HCT116 (cell line): ENCODE data around the gene AOC1. TPM values are rescaled to one million over a fixed set of nuclear protein-coding genes. Genes with fewer than 3 reads are reported as not detected.
"Not testable (repeated sequence)": the region's sequence is repeated elsewhere in the genome, so short reads cannot be mapped to it uniquely, and the experiment has no call there.

ENCODE experiments used
- ATAC-seq: fragments of 200-7000 bp; cut with Tn5 transposase; 2 replicates; pipeline ENCODE4 v1.9.1; 2020; ENCODE audit warnings: mild to moderate bottlenecking, moderate library complexity
- BruUV-seq: library from RNA; stranded (reverse); fragments of 400-500 nt; replicated peaks from 2 replicates; lab custom pipeline; 2021; lab: Mats Ljungman, UMichigan
- CTCF ChIA-PET: fragments of 300-600 bp; sonication (Branson Sonifier 250); formaldehyde crosslinking; loops from one replicate; lab custom pipeline; 2021; ENCODE audit warnings: antibody characterized with exemption; lab: Charles Lee
- POLR2A ChIA-PET: fragments of 300-600, 350-600 bp; sonication (Branson Sonifier 250); formaldehyde crosslinking; loops from one replicate; lab custom pipeline; 2021; ENCODE audit warnings: antibody characterized with exemption; lab: Charles Lee
- RAD21 ChIA-PET, 2 experiments: fragments of 300-600 bp; sonication (Branson Sonifier 250); formaldehyde crosslinking; loops; one replicate each; lab custom pipeline; 2023; ENCODE audit warnings: low total read pairs in 2 of 2; ENCODE audit not compliant: uncharacterized antibody in 2 of 2, unreplicated experiment in 2 of 2, low non-redundant PET in 1 of 2; lab: Charles Lee
- DNase-seq: peaks from one replicate; pipeline ENCODE4 v3.0.0-alpha.2; 2010; ENCODE audit warnings: low read depth, low spot score
- H2AFZ ChIP-seq: fragments of 200-600 bp; shearing (Covaris generic), sonication (generic); 2 replicates; pipeline ENCODE4 v1.6.1; 2017; ENCODE audit warnings: low read depth, mixed run types, mixed read lengths, antibody characterized with exemption, low read length; ENCODE audit not compliant: poor library complexity, severe bottlenecking
- H3K27ac ChIP-seq: 2 replicates; pipeline ENCODE4 v1.5.1; 2012; ENCODE audit warnings: low read depth, low read length
- H3K27me3 ChIP-seq: fragments of 200-600 bp; sonication (generic); 2 replicates; pipeline ENCODE4 v1.6.1; 2016; ENCODE audit warnings: mixed run types, low read length, mixed read lengths; ENCODE audit not compliant: insufficient read depth
- H3K36me3 ChIP-seq, 2 experiments: fragments of 200-500 bp in 1 of 2; fragments of 200-600 bp in 1 of 2; sonication (Bioruptor generic) in 1 of 2; sonication (generic) in 1 of 2; 2 replicates each; pipeline versions ENCODE4 v1.5.1 to v1.6.1; 2014 to 2016; ENCODE audit warnings: low read length in 2 of 2, inconsistent platforms in 1 of 2, mixed read lengths in 1 of 2, mixed run types in 1 of 2; ENCODE audit not compliant: insufficient read depth in 2 of 2, control insufficient read depth in 1 of 2
- H3K4me1 ChIP-seq, 2 experiments: fragments of 200-600 bp in 1 of 2; sonication (generic) in 1 of 2; 2 replicates each; pipeline versions ENCODE4 v1.5.1 to v1.6.1; 2012 to 2017; ENCODE audit warnings: low read length in 2 of 2, inconsistent platforms in 1 of 2, mild to moderate bottlenecking in 1 of 2, mixed read lengths in 1 of 2, mixed run types in 1 of 2, moderate library complexity in 1 of 2; ENCODE audit not compliant: insufficient read depth in 2 of 2, control insufficient read depth in 1 of 2
- H3K4me2 ChIP-seq: fragments of 200-600 bp; sonication (generic); 2 replicates; pipeline ENCODE4 v1.6.1; 2017; ENCODE audit warnings: mixed run types, low read length, mixed read lengths
- H3K4me3 ChIP-seq, 2 experiments: fragments of 200-600 bp in 1 of 2; sonication (generic) in 1 of 2; replicated peaks in 1 of 2; 2 replicates each; pipeline ENCODE4 v1.5.1; 2011 to 2016; ENCODE audit warnings: low read length in 2 of 2, control low read depth in 1 of 2, low read depth in 1 of 2, mild to moderate bottlenecking in 1 of 2, mixed read lengths in 1 of 2, mixed run types in 1 of 2
- H3K79me2 ChIP-seq: fragments of 200-600 bp; sonication (generic); 2 replicates; pipeline ENCODE4 v1.6.1; 2017; ENCODE audit warnings: mild to moderate bottlenecking, mixed run types, low read length, moderate library complexity, mixed read lengths; ENCODE audit not compliant: insufficient read depth
- H3K9ac ChIP-seq: fragments of 200-600 bp; sonication (generic); 2 replicates; pipeline ENCODE4 v1.6.1; 2016; ENCODE audit warnings: low read length, mixed read lengths
- H3K9me2 ChIP-seq: fragments of 200-600 bp; sonication (generic), shearing (Covaris generic); 2 replicates; pipeline ENCODE4 v1.6.1; 2017; ENCODE audit warnings: mixed run types, mild to moderate bottlenecking, moderate library complexity; ENCODE audit not compliant: insufficient read depth
- H3K9me3 ChIP-seq, 2 experiments: fragments of 200-500 bp in 1 of 2; fragments of 200-600 bp in 1 of 2; sonication (Bioruptor generic) in 1 of 2; sonication (generic) in 1 of 2; 2 replicates each; pipeline ENCODE4 v1.6.1; 2014 to 2017; ENCODE audit warnings: low read length in 2 of 2, mixed read lengths in 2 of 2, inconsistent platforms in 1 of 2, low read depth in 1 of 2, mild to moderate bottlenecking in 1 of 2, mixed run types in 1 of 2, moderate library complexity in 1 of 2; ENCODE audit not compliant: control insufficient read depth in 1 of 2, insufficient read depth in 1 of 2
- H4K20me1 ChIP-seq: fragments of 200-600 bp; sonication (generic), shearing (Covaris generic); 2 replicates; pipeline ENCODE4 v1.6.1; 2017; ENCODE audit warnings: mixed run types, mild to moderate bottlenecking, moderate library complexity; ENCODE audit not compliant: insufficient read depth
- CTCF ChIP-seq, 3 experiments: fragments of 200-600 bp in 1 of 3; sonication (generic) in 1 of 3; IDR thresholded peaks in 2 of 3; conservative IDR thresholded peaks in 1 of 3; 2 replicates each; pipeline ENCODE4 v1.5.1; 2012 to 2017; ENCODE audit warnings: low read depth in 2 of 3, low read length in 2 of 3, antibody characterized with exemption in 1 of 3, borderline replicate concordance in 1 of 3, control low read depth in 1 of 3, mild to moderate bottlenecking in 1 of 3, mixed read lengths in 1 of 3, mixed run types in 1 of 3, moderate library complexity in 1 of 3; ENCODE audit not compliant: insufficient read depth in 1 of 3
- ELF1 ChIP-seq: IDR thresholded peaks from 2 replicates; pipeline ENCODE4 v1.6.1; 2012; ENCODE audit warnings: low read depth, borderline replicate concordance
- FOSL1 ChIP-seq: IDR thresholded peaks from 2 replicates; pipeline ENCODE4 v1.6.1; 2012; ENCODE audit warnings: low read depth
- JUND ChIP-seq: IDR thresholded peaks from 2 replicates; pipeline ENCODE4 v1.6.1; 2012
- POLR2A ChIP-seq: IDR thresholded peaks from 2 replicates; pipeline ENCODE4 v1.7.0; 2011; ENCODE audit warnings: borderline replicate concordance; ENCODE audit not compliant: insufficient read depth, insufficient read length; ENCODE audit errors: extremely low read depth
- POLR2AphosphoS5 ChIP-seq: IDR thresholded peaks from 2 replicates; pipeline ENCODE4 v1.6.1; 2011; ENCODE audit warnings: mild to moderate bottlenecking, low read depth, low read length, moderate library complexity
- RAD21 ChIP-seq: IDR thresholded peaks from 2 replicates; pipeline ENCODE4 v1.6.1; 2012; ENCODE audit warnings: low read depth, mild to moderate bottlenecking
- intact Hi-C: fragments of 100-400 bp; cut with micrococcal nuclease; formaldehyde crosslinking; loops from 2 replicates; pipeline ENCODE4 v1.10.0; 2022
- total RNA-seq: library from RNA; stranded (reverse); gene quantifications from one replicate; pipeline ENCODE4 v1.2.1, GENCODE V29; 2021; ENCODE audit not compliant: unreplicated experiment

The AOC1 gene
- total RNA-seq, 1 experiment from 2014 or later, result 0.37 TPM

GRCh38 chr7:150806863-150807262, 45.5 kb upstream of the AOC1 start:
- Histone ChIP-seq H3K9me2 (no peaks in the 10 kb centered on the region), H3K36me3 (no peaks in the 10 kb centered on the region), H3K79me2 (no peaks in the 10 kb centered on the region), H3K9ac (no peak overlapping the region), H3K4me2 (no peak overlapping the region), H3K27me3 (no peaks in the 10 kb centered on the region), H3K4me1 (no peaks in the 10 kb centered on the region), H3K9me3 (no peaks in the 10 kb centered on the region)
- intact Hi-C loops, result no loop called here
- no peak for DNase-seq
- POLR2A ChIA-PET, result no interaction called here
- BruUV-seq, result no TSS peak
- RAD21 ChIA-PET, result no interaction called here
- ATAC-seq, result peak; percentile 78
- CTCF ChIA-PET, result no interaction called here
- TF ChIP-seq FOSL1 (no peak), CTCF (IDR thresholded peaks at IDR 0.05 in 2 of 3, conservative IDR thresholded peaks at IDR 0.05 in 1 of 3; ENCODE audit: borderline replicate concordance in 1 of 3, insufficient read depth in 1 of 3, low read depth in 2 of 3, low read length in 2 of 3) (peak; percentile 26 to 32 (median 32); a peak in 3 of 6 replicates), JUND (no peak), ELF1 (no peak), POLR2AphosphoS5 (no peak), POLR2A (no peak), RAD21 (peak; percentile 45; the same call in 1 of the 2 replicates)
- TF ChIP-seq, all 23 proteins: peak for 2
- no peak overlapping the region for H3K4me3 ChIP-seq
- no peak overlapping the region for H2AFZ ChIP-seq
- H4K20me1 ChIP-seq, result no peaks in the 10 kb centered on the region
- no peak overlapping the region for H3K27ac ChIP-seq

- RAD21 ChIA-PET, H3K4me1 ChIP-seq, H3K79me2 ChIP-seq, H4K20me1 ChIP-seq, H3K9me3 ChIP-seq, H3K27me3 ChIP-seq, H3K4me3 ChIP-seq, POLR2A ChIA-PET, H2AFZ ChIP-seq, DNase-seq, intact Hi-C loops, H3K4me2 ChIP-seq, ATAC-seq, H3K9ac ChIP-seq, H3K9me2 ChIP-seq, H3K27ac ChIP-seq, BruUV-seq, H3K36me3 ChIP-seq: not testable (repeated sequence)
- CTCF ChIA-PET, result interaction anchor here (1.1 kb wide), 1 partner anchor 29 kb away, joined by 3 read pairs; no protein-coding TSS in a partner anchor
Observed at GRCh38 chr7:150807616-150808438, 44.5 kb upstream of the AOC1 start.
